NCI-H1436 treated with DMSO at 0.1 percent for 48 hours (cell line): ENCODE measurements around the gene PET117.
"Not testable (repeated sequence)": the region's sequence is repeated elsewhere in the genome, so short reads cannot be mapped to it uniquely, and the experiment has no call there.

ENCODE experiments used
- DNase-seq: peaks from one replicate; lab custom pipeline; 2025; lab: John Stamatoyannopoulos, UW

PET117 gene, protein sequence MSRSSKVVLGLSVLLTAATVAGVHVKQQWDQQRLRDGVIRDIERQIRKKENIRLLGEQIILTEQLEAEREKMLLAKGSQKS

DNA sequence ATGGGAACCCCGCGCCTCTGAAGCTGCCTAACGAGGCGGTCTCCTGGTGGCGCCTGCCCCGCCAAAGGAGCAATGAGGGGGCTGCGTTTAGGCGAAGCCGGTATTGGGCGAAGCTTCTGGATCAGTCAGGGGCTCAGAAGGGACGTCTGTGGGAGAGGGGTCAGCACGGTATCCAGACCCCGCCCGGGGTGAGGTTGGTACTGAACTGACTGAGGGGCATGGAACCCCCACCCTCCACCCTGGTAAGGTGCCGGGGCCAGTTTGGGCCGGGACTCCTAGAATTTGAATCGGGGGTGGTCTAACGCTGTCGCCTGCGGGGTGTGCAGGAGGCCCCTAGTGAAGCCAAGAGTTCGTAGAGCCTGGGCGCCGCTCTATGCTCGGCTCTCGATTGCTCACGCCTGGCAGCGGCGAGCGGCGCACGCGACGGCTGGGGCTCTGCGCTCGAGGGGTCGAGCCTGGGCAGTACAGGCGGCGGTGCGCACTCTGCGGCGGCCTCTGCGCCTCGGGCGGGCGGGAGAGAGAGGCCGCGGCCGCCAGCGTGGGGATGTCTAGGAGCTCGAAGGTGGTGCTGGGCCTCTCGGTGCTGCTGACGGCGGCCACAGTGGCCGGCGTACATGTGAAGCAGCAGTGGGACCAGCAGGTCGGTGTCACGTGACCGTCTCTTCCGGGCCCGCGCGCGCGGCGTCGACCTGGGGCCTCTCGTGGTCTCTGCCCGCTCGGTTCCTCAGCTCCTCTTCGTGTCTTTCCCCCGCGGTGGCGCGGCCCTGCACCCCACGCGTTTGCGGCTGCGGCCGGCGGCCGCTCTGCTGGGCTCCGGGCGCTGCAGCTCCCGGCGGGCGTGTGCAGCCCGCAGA, at the start of gene PET117, which contains the start of gene KAT14:
TSS of gene PET117 (plus strand) at position 452 of the 854 bp plus-strand sequence. CDS start at position 545, 93 bp downstream.
TSS of gene KAT14 (plus strand) at position 452 of the 854 bp plus-strand sequence. CDS start 4,798 bp downstream, outside the sequence.
- DNase-seq: no peak

GRCh38 chr20:18088298-18088697, 49.4 kb upstream of the PET117 start:
- not testable (repeated sequence) for DNase-seq

DNA sequence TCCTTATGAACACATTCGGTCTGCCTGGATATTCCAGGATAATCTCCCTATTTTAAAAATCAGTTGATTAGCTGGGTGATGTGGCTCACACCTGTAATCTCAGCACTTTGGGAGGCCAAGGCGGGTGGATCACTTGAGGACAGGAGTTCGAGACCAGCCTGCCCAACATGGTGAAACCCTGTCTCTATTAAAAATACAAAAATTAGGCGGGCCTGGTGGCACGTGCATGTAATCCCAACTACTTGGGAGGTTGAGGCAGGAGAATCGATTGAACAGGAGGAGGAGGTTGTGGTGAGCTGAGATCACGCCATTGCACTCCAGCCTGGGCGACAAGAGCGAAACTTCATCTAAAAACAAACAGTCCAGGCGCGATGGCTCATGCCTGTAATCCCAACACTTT, 48.8 kb upstream of the PET117 start:
- not testable (repeated sequence) for DNase-seq

- DNase-seq: no peak
Observed at GRCh38 chr20:18090044-18090443, 47.6 kb upstream of the PET117 start.

- DNase-seq: no peak
Observed at GRCh38 chr20:18090477-18090876, 47.2 kb upstream of the PET117 start.

- no peak for DNase-seq
Observed at GRCh38 chr20:18091623-18092022, 46.0 kb upstream of the PET117 start.

GRCh38 chr20:18092890-18093289, 44.8 kb upstream of the PET117 start:
- no peak for DNase-seq

- no peak for DNase-seq
Observed at GRCh38 chr20:18093388-18093787, 44.3 kb upstream of the PET117 start.

DNA sequence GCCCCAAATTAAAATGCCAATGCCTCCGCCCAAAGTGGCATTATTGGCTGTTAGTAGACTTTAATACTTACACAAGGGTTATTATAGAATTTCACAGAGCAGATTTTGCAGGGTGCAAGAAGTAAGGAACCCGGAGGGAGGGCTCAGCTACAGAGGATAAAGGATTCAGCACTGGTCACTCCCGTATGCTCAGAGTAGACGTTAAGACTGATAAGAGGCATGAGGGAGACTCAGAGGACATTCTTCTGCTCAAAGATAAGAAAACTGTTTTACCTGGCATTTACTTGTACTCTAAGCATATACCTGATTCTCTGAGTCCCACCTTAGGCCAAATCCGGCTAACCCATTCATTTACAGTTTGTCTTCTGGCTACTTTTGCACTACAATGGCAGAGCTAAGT, 43.5 kb upstream of the PET117 start:
- DNase-seq: no peak

GRCh38 chr20:18100569-18100968, 37.1 kb upstream of the PET117 start:
- DNase-seq: not testable (repeated sequence)

GRCh38 chr20:18101125-18101810, 36.4 kb upstream of the PET117 start:
- DNase-seq: no peak

GRCh38 chr20:18103497-18103896, 34.2 kb upstream of the PET117 start:
- DNase-seq: no peak

- no peak for DNase-seq
Observed at GRCh38 chr20:18108326-18108725, 29.3 kb upstream of the PET117 start.

GRCh38 chr20:18128574-18128973, 9.1 kb upstream of the PET117 start:
- DNase-seq: not testable (repeated sequence)

DNA sequence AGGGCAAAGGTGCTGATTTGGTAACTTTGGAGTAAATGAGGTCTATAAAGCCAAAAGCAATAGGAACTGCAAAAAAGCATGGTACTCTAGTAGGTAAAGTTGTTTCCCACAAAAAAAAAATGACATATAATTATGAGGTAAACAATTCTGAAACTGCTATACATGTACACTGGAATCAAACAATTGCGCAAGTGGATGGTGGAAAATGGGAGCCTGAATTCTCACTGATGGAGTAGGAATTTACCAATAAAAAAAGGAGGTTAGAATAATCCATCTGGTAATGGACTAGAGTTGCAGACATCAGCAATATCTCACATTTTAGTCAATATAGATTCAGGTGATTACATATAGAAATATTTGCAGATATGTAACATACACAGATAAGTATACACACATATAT, 5.0 kb upstream of the PET117 start:
- DNase-seq: no peak

- DNase-seq: no peak
Observed at GRCh38 chr20:18133962-18134361, 3.7 kb upstream of the PET117 start.

- no peak for DNase-seq
Observed at GRCh38 chr20:18138266-18138582, 561 bp downstream of the PET117 start.

DNA sequence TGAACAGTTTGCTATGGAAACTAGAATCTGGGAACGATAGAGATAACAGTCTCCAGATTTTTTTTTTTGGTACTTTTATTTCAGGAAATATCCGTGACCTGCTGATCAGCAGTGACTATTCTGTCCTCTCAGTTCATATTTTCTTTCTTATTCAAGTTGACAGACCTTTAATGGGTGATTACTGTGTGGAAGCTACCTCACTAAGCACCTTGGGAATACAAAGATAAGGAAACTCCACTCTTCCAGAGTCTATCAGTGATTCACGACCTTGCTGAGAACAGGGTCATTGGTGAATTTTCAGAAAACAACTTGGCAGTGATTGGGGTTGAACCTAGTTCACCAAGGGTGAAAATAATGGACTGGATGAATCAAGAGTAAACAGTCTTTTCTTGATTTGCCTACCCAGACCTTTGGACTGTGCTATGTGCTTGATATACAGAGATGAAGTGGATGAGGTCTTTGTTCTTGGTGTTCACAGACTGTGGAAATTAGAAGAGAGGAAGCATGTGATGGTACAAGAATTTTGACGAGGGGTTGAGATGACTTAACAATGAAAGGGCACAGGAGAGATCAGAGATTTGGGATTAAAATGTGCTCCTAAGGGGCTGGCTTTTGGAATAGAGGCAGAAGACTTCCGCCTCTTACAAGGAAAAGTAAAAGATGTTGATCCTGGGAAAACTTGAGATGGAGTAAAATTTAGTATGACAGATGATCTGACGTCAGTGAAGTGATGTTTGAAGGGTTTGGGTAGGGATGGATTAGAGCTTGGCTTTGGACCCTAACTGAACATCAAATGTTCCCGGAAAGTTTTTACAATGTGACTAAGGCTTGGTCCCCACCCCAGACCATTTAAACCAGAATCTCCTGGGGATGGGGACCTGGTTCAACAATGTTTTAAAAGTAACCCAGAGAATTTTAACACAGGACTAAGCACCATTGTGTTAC, 1.2 kb downstream of the PET117 start:
- DNase-seq: no peak

DNA sequence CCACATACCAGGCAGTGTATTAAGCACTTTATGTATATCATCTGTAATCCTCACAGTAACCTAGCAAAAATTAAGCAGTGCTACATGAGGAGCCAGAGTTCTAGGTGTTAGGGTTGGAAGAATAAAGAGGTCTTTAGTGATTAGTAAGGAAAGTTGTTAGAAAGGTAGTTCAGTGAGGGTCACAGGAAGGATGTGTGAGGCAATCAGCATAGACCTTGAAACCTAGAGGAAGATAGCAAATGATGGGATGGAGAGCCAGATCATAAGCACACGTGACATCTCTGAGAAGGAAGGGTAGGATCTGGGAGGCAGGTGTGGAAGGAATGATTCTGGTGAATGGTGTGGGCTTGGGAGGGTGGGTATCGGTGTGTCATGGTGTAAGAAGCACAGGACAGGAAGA, 2.2 kb downstream of the PET117 start:
- DNase-seq: no peak

DNA sequence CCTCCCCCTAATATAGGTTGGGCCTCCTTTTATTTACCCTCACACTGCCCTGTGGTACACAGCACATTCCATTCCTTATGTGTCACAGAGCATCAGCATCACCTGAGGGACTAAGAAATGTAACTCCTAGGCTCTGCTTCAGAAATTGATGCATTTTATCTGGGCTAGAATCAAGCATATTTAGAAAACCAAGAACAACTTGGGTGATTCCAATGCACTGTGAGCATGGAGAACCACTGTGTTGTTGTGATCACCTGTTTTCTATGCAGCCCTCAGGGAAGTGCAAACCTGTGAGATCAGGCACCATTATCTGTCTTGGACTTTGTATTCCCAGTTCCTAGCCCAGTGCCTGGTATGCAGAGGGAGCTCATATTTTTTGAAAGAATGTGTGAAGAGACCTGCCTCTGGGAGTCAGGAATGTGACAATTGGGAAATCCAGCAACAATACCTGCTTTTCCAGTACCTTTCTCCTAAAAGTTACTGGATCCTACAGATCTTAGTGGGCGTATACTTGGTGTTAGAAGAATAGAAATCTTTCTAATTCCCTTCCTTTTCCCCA, 7.0 kb downstream of the PET117 start:
- no peak for DNase-seq

- DNase-seq: no peak
Observed at GRCh38 chr20:18154342-18154741, 16.7 kb downstream of the PET117 start.

GRCh38 chr20:18156045-18156444, 18.4 kb downstream of the PET117 start:
- DNase-seq: no peak
